Keratinocyte (primary cell): ENCODE data around the gene AP2A2. TPM values are rescaled to one million over a fixed set of nuclear protein-coding genes. Genes with fewer than 3 reads are reported as not detected.

Experiments
- DNase-seq: peaks from one replicate; pipeline ENCODE4 v3.0.0-alpha.2; 2011; ENCODE audit warnings: low read depth, missing footprints, low spot score
- FAIRE-seq: peaks from 2 replicates; lab custom pipeline; 2011; peaks lifted over from hg19 to GRCh38; lab: Jason Lieb, UNC
- H2AFZ ChIP-seq: 2 replicates; pipeline ENCODE4 v1.6.0; 2012; ENCODE audit warnings: low read length, control low read depth, inconsistent platforms; ENCODE audit not compliant: control insufficient read depth
- H3K27ac ChIP-seq: 2 replicates; pipeline ENCODE4 v1.5.1; 2011; ENCODE audit warnings: low read length; ENCODE audit not compliant: control insufficient read depth, insufficient read depth
- H3K27me3 ChIP-seq: 3 replicates; pipeline ENCODE4 v1.6.0; 2011; ENCODE audit warnings: low read length; ENCODE audit not compliant: control insufficient read depth, insufficient read depth; ENCODE audit errors: extremely low read depth
- H3K36me3 ChIP-seq, 2 experiments: 2 replicates in 1 of 2; 3 replicates in 1 of 2; pipeline ENCODE4 v1.5.1; 2011; ENCODE audit warnings: low read length in 2 of 2, mild to moderate bottlenecking in 1 of 2; ENCODE audit not compliant: control insufficient read depth in 2 of 2, insufficient read depth in 2 of 2; ENCODE audit errors: extremely low read depth in 1 of 2
- H3K4me1 ChIP-seq: 3 replicates; pipeline ENCODE4 v1.5.1; 2011; ENCODE audit warnings: low read length; ENCODE audit not compliant: control insufficient read depth, insufficient read depth; ENCODE audit errors: extremely low read depth
- H3K4me2 ChIP-seq: 3 replicates; pipeline ENCODE4 v1.6.0; 2011; ENCODE audit warnings: low read depth, low read length; ENCODE audit not compliant: control insufficient read depth, insufficient read depth; ENCODE audit errors: extremely low read depth
- H3K4me3 ChIP-seq, 3 experiments: fragments of 200-600 bp in 1 of 3; sonication (generic) in 1 of 3; 2 replicates in 2 of 3; 3 replicates in 1 of 3; pipeline ENCODE4 v1.5.1; 2011 to 2016; ENCODE audit warnings: low read length in 3 of 3, mild to moderate bottlenecking in 3 of 3, control low read depth in 2 of 3, inconsistent platforms in 1 of 3, low read depth in 1 of 3, mixed read lengths in 1 of 3, mixed run types in 1 of 3, moderate library complexity in 1 of 3; ENCODE audit not compliant: control insufficient read depth in 2 of 3, insufficient read depth in 2 of 3; ENCODE audit errors: extremely low read depth in 1 of 3
- H3K79me2 ChIP-seq: 2 replicates; pipeline ENCODE4 v1.6.0; 2012; ENCODE audit warnings: low read length; ENCODE audit not compliant: control insufficient read depth, insufficient read depth
- H3K9ac ChIP-seq: 3 replicates; pipeline ENCODE4 v1.6.0; 2011; ENCODE audit warnings: low read length; ENCODE audit not compliant: control insufficient read depth, insufficient read depth; ENCODE audit errors: extremely low read depth
- H3K9me1 ChIP-seq: 3 replicates; pipeline ENCODE4 v1.6.0; 2011; ENCODE audit warnings: low read length; ENCODE audit not compliant: control insufficient read depth, insufficient read depth; ENCODE audit errors: extremely low read depth
- H3K9me3 ChIP-seq: 2 replicates; pipeline ENCODE4 v1.5.1; 2012; ENCODE audit warnings: low read depth, low read length; ENCODE audit not compliant: control insufficient read depth
- H4K20me1 ChIP-seq: 3 replicates; pipeline ENCODE4 v1.6.0; 2011; ENCODE audit warnings: low read length; ENCODE audit not compliant: control insufficient read depth, insufficient read depth; ENCODE audit errors: extremely low read depth
- CTCF ChIP-seq, 3 experiments: IDR thresholded peaks in 1 of 3; conservative IDR thresholded peaks in 1 of 3; optimal IDR thresholded peaks in 1 of 3; 2 replicates in 2 of 3; 3 replicates in 1 of 3; pipeline versions ENCODE3 to v1.5.1; 2011; ENCODE audit warnings: low read length in 3 of 3, mild to moderate bottlenecking in 3 of 3, moderate library complexity in 2 of 3, control low read depth in 1 of 3, inconsistent platforms in 1 of 3; ENCODE audit not compliant: insufficient read depth in 2 of 3; ENCODE audit errors: extremely low read depth in 1 of 3
- EZH2 ChIP-seq: IDR thresholded peaks from one replicate; pipeline ENCODE4 v1.6.1; 2012; ENCODE audit warnings: inconsistent platforms, mild to moderate bottlenecking, low read length, moderate library complexity
- dilution Hi-C: fragments of 300-500 bp; cut with MboI; formaldehyde crosslinking; loops from one replicate; pipeline ENCODE4 v1.7.0; 2020; ENCODE audit warnings: low sequenced_read_pairs; ENCODE audit not compliant: extremely low pct_ligation_motif_present
- polyA plus RNA-seq, 5 experiments: library from polyadenylated mRNA; depleted of rRNA in 3 of 5; stranded (reverse) in 3 of 5; stranded (forward) in 1 of 5; unstranded in 1 of 5; fragments of >200 nt; gene quantifications; 1 replicate in 1 of 5; 2 replicates in 3 of 5; 3 replicates in 1 of 5; pipeline versions ENCODE4 v1.2.1 to v1.2.3, GENCODE V29; 2011 to 2012; ENCODE audit warnings: missing spikeins in 2 of 5, low read depth in 1 of 5, low replicate concordance in 1 of 5

AP2A2 gene
- polyA plus RNA-seq, 1 donor (not counting 4 experiments of a cell fraction or from before 2014, with no cell fraction given) = 47.8 TPM

DNA sequence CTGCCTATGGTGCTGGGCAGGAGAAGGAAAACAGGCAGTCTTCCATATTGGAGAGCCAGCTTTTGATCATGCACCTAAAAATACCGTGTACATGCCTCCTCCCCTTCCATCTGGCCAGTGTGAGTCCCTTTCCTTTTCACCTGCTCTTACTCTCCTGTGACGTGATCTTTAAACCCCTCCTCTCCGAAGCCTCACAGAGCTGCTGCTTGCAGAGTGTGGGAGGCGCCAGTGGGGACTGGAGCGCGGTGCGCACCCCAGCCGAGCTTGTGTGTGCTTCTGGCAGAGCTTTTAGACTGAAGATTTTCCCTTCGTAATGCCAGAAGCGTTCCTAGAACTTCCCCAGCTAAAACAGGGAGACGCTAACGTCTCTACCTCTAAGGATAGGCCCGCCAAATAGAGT lies 81.1 kb downstream of the AP2A2 start:
- dilution Hi-C loops = no loop called here
- Histone ChIP-seq H3K27ac (no peak overlapping the region), H3K4me3 (no peak overlapping the region), H3K4me1 (no peaks in the 10 kb centered on the region), H3K79me2 (peaks cover 4% of the 10 kb centered on the region), H3K27me3 (no peaks in the 10 kb centered on the region), H3K9ac (no peak overlapping the region), H3K9me3 (no peaks in the 10 kb centered on the region), H4K20me1 (peaks cover 8% of the 10 kb centered on the region), H3K9me1 (no peaks in the 10 kb centered on the region), H2AFZ (no peak overlapping the region), H3K36me3 (peaks cover 40 to 42% of the 10 kb centered on the region in 2 experiments), H3K4me2 (no peak overlapping the region)
- DNase-seq = no peak
- TF ChIP-seq EZH2 = no peak
- no peak for TF ChIP-seq CTCF (optimal IDR thresholded peaks at IDR 0.05 in 1 of 3, IDR thresholded peaks at IDR 0.05 in 1 of 3, conservative IDR thresholded peaks at IDR 0.05 in 1 of 3; ENCODE audit: extremely low read depth in 1 of 3, insufficient read depth in 2 of 3, low read length in 3 of 3)
- FAIRE-seq = no peak

DNA sequence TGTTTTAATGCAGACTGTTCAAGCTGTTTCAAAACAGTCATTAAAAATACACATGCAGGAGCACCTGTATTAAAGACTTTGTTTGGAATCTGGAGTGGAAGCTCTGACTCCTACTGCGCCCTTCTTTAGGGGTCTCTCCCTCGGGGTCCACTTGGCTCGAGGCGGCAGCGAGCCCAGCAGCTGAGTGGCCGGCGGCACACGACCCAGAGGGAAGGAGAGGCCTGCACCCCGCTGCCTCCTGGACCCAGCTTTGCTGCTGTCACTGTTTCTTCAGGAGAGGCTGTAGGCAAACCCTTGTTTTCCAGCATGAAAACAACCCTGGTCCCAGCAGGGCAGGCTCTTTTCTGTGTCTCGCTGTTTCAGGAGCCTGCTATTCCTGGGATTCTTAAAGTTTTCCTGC lies 81.6 kb downstream of the AP2A2 start:
- Histone ChIP-seq H3K36me3 (peaks cover 37 to 39% of the 10 kb centered on the region in 2 experiments), H3K9me3 (no peaks in the 10 kb centered on the region), H2AFZ (no peak overlapping the region), H3K4me2 (no peak overlapping the region), H3K27me3 (no peaks in the 10 kb centered on the region), H3K9me1 (no peaks in the 10 kb centered on the region), H3K4me1 (no peaks in the 10 kb centered on the region), H3K9ac (no peak overlapping the region), H3K4me3 (no peak overlapping the region), H4K20me1 (peaks cover 6% of the 10 kb centered on the region), H3K79me2 (peaks cover 3% of the 10 kb centered on the region), H3K27ac (no peak overlapping the region)
- no peak for TF ChIP-seq CTCF (optimal IDR thresholded peaks at IDR 0.05 in 1 of 3, IDR thresholded peaks at IDR 0.05 in 1 of 3, conservative IDR thresholded peaks at IDR 0.05 in 1 of 3; ENCODE audit: extremely low read depth in 1 of 3, insufficient read depth in 2 of 3, low read length in 3 of 3)
- TF ChIP-seq EZH2 = no peak
- FAIRE-seq = no peak
- dilution Hi-C loops = no loop called here
- DNase-seq = no peak
